Sigmoid colon (tissue), 4 donors: Measurements from ENCODE around the gene RUSC1.

Experiments
- CTCF ChIP-seq, 4 experiments: fragments of 450-650 bp in 3 of 4; fragments of 200-600 bp in 1 of 4; IDR thresholded peaks; one replicate each; pipeline ENCODE4 v1.5.1; 2016 to 2019; ENCODE audit warnings: antibody characterized with exemption in 4 of 4, mild to moderate bottlenecking in 3 of 4, moderate library complexity in 2 of 4
- EP300 ChIP-seq, 4 donors: sonication (generic); formaldehyde crosslinking; IDR thresholded peaks; one replicate each; pipeline ENCODE4 v1.6.1; 2017; ENCODE audit warnings: antibody characterized with exemption in 4 of 4
- POLR2A ChIP-seq, 2 donors: fragments of 450-650 bp; IDR thresholded peaks; one replicate each; pipeline ENCODE4 v1.6.1; 2016; ENCODE audit warnings: antibody characterized with exemption in 2 of 2, mild to moderate bottlenecking in 2 of 2, moderate library complexity in 2 of 2

GRCh38 chr1:155301342-155301841 is 19.3 kb upstream of the RUSC1 start, which contains the start of gene PKLR:
- TF ChIP-seq CTCF (IDR thresholded peaks at IDR 0.05) = no peak
- TF ChIP-seq POLR2A (IDR thresholded peaks at IDR 0.05) = no peak
- no peak for TF ChIP-seq EP300 (IDR thresholded peaks at IDR 0.05)
